ENCODE measurements around the gene PLPP1.

PLPP1 gene

GRCh38 chr5:55432549-55432948 is 102.2 kb downstream of the PLPP1 start:
- DNase-seq (ENCODE audit: low read depth): no peak
- H3K4me3 ChIP-seq (ENCODE audit: low read depth, low read length): no peak overlapping the region
- TF ChIP-seq, protein P1, sequence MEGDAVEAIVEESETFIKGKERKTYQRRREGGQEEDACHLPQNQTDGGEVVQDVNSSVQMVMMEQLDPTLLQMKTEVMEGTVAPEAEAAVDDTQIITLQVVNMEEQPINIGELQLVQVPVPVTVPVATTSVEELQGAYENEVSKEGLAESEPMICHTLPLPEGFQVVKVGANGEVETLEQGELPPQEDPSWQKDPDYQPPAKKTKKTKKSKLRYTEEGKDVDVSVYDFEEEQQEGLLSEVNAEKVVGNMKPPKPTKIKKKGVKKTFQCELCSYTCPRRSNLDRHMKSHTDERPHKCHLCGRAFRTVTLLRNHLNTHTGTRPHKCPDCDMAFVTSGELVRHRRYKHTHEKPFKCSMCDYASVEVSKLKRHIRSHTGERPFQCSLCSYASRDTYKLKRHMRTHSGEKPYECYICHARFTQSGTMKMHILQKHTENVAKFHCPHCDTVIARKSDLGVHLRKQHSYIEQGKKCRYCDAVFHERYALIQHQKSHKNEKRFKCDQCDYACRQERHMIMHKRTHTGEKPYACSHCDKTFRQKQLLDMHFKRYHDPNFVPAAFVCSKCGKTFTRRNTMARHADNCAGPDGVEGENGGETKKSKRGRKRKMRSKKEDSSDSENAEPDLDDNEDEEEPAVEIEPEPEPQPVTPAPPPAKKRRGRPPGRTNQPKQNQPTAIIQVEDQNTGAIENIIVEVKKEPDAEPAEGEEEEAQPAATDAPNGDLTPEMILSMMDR (IDR thresholded peaks at IDR 0.05; ENCODE audit: low read depth, low read length, missing control alignments): no peak

GRCh38 chr5:55429613-55430253 is 105.0 kb downstream of the PLPP1 start:
- no peak for DNase-seq (ENCODE audit: low read depth)
- TF ChIP-seq, protein P1 (IDR thresholded peaks at IDR 0.05; ENCODE audit: low read depth, low read length, missing control alignments): no peak
- no peak overlapping the region for H3K4me3 ChIP-seq (ENCODE audit: low read depth, low read length)

- H3K4me3 ChIP-seq (ENCODE audit: low read depth, low read length): no peak overlapping the region
- TF ChIP-seq, protein P1 (IDR thresholded peaks at IDR 0.05; ENCODE audit: low read depth, low read length, missing control alignments): no peak
- DNase-seq (ENCODE audit: low read depth): no peak
Observed at GRCh38 chr5:55429221-55429612, 105.5 kb downstream of the PLPP1 start.

DNA sequence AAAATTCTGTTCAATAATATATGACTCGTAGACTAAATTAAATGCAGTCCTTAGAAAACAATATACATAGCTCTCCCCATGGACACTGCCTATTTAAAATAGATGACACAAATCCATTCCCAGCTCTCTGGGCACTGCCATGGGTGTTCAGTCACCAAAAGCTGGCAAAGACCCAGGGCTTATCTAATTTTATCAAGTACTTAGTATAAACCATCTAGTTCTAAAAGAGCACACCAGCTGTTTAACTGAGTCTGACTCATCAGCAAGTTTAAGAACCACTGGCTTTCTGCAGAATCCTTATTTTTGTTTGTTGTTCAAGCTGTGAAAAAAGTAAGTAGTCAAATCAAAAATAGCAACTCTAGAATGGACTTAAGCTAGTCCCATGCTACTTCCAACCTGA is 107.6 kb downstream of the PLPP1 start:
- TF ChIP-seq, protein P1 (IDR thresholded peaks at IDR 0.05; ENCODE audit: low read depth, low read length, missing control alignments): no peak
- no peak for DNase-seq (ENCODE audit: low read depth)
- H3K4me3 ChIP-seq (ENCODE audit: low read depth, low read length): no peak overlapping the region

- TF ChIP-seq, protein P1 (IDR thresholded peaks at IDR 0.05; ENCODE audit: low read depth, low read length, missing control alignments): no peak
- DNase-seq (ENCODE audit: low read depth): no peak
- no peak overlapping the region for H3K4me3 ChIP-seq (ENCODE audit: low read depth, low read length)
Observed at GRCh38 chr5:55426455-55426854, 108.3 kb downstream of the PLPP1 start.

GRCh38 chr5:55421074-55421529 is 113.7 kb downstream of the PLPP1 start:
- TF ChIP-seq, protein P1 (IDR thresholded peaks at IDR 0.05; ENCODE audit: low read depth, low read length, missing control alignments): no peak
- DNase-seq (ENCODE audit: low read depth): peak; percentile 49
- no peak overlapping the region for H3K4me3 ChIP-seq (ENCODE audit: low read depth, low read length)
